Suppressor macrophage treated with lipopolysaccharide for 4 hours (primary cell): ENCODE data around the gene MMP28.

Experiments used
- DNase-seq: peaks from one replicate; pipeline ENCODE4 v3.0.0-alpha.2; 2020

MMP28 gene

DNA sequence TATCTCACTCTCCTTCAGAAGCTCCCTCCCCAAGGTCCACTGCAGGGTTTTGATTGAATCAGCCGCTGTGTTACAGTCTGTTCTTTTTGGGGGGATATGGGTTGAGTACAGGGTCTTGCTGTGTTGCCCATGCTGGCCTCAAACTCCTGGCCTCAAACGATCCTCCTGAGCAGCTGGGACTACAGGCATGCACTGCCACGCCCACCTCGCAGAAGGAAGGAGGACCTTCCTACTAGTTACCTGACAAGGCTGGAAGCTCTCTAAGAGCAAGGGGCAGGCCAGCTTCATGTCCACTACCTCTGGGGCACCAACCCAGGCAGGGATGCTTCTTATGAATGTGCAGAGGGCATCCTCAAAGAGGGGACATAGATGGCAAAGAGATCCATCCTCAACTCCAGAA is 1.9 kb upstream of the MMP28 start:
- DNase-seq, result no peak

DNA sequence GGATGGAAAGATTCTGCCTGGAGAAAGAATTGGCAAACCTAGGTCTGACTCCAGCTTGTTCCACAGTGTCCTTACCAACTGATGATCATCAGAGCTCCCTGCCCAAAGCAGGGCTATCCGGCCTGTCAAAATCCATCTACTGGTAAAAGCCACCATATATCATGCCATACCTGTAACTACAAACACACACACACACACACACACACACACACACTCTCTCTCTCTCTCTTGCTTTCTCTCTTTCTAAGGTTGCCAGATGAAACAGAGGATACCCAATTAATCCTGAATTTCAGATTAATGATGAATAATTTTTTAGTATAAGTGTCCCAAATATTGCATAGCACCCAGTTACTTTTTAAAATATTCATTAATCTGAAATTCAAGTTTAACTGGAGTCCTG is 1.5 kb upstream of the MMP28 start:
- DNase-seq, result no peak

GRCh38 chr17:35795871-35796265 is 427 bp upstream of the MMP28 start:
- DNase-seq, result no peak

DNA sequence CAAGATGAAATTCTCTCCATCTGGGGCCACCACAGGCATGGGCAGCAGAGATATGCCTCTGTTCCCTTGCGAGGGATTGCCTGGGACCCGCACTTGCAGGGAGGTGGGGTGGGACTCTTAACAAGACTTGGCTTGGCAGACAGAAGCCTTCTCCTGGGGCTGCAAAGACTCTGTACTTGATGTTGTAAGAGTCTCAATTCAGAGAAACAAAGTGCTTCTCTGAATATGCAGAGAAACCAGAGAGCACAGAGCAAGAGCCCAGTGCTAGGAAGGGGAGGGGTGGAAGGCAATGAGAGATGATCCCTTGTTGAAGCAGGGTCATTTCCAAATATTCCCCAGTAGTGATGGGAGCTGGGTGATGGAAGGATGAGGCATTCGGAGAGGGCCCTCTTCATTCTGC is 2.2 kb downstream of the MMP28 start:
- no peak for DNase-seq

DNA sequence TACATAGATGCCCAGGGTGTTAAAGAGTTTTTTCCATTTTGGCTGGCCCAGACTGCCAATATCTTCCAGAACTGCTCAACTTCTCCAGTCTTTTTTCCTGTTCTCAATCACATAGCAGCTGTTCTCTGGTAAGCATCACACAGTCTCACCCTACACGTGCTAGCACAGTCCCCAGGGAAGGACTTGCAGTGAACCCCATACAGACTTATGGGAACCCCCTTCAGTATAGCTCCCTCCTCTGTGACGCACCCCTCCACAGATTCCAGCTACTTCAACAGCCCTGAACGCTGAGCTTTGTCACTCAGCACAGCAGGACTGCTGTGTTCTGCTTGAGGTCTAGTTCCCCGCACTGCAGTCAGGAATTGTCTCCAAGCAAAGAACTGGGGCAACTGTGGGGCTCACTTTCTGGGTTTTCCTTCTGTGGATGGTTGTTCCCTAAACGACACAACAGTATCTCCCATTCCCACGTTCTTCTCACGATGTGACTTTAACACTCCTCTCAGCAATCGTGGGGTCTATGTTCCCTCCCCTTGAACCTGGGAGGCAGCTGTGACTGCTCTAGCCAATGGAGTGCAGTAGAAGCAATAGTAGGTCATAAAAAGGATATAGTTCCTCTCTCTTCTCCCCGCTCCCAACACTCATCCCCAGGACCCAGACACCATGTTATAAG is 3.6 kb downstream of the MMP28 start:
- DNase-seq, result no peak

DNA sequence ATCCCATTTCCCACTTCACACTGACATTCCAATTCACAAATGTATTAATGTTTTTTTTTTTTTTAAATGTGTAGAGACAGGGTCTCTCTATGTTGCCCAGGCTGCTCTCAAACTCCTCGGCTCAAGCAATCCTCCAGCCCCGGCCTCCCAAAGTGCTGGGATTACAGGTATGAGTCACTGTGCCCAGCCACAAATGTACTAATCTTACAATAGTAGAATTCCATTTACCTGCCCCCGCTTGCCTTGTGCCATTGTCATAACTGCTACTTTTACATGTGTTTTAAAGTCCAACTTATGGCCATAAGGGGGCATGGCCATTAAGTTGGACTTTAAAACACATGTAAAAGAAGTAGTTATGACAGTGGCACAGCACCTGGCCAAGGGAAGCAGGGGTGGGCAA is 4.6 kb downstream of the MMP28 start:
- no peak for DNase-seq

DNA sequence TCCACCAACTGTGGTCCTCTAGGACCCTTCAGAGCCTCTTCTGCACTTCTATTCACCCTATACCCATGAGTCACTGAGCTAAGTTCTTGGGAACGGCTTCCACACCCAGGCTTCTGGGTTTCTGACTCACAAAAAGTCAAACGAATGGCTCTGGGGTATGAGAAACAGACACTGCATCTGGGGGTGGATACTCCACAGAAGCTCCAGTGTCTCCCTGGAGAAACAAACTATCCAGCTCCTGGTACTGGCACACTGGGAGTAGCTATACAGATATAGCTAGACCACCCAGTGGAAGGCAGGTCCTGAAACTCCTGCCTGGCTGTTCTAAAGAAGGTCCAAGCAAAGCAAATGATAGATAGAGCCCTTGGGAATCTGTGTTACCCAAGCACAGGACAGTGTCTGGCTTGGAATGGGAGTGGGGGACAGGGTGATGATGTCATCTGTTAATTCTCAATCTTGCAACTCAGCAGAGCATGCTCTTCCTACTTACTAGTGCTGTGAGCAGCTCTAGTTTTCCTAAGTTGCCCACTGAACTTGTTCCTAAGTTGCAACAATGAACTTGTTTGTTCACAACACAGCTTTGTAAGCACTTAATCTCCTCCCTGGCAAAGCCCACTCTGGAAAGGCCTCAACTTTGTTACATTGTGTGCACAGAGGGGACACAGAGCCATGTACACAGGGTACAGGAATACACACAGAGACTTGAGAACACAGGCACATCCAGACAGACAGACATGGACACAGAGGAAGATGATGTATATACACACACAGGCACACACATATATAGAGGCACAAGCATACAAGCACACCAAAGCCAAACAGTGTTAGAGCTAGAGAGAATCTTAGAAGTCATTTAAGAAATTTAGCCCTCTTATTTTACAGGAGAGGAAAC is 6.7 kb downstream of the MMP28 start:
- DNase-seq, result no peak

GRCh38 chr17:35786941-35787432 is 8.5 kb downstream of the MMP28 start:
- no peak for DNase-seq

DNA sequence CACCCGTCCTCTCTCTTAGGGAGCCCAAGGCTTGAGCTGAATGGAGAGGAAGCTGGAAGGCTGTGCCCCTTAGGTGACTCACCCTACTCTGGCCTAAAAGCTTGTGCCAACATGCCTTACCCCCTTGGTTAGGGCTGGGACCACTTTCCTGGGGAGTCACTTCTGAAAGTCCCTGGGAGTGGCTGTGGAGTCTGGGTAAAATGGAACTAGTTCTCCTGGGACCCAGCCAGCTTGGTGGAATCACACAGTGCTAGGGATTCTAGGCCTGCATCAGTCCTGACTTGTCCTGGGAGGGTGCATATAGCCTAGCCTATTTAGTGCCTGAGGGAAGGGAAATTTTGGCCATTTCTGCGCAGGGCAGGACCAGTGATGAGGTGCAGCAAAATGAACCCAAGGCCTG is 10.5 kb downstream of the MMP28 start:
- no peak for DNase-seq

- no peak for DNase-seq
Measured at GRCh38 chr17:35780950-35781349, 14.5 kb downstream of the MMP28 start.

GRCh38 chr17:35778641-35779196 is 16.7 kb downstream of the MMP28 start:
- no peak for DNase-seq

DNA sequence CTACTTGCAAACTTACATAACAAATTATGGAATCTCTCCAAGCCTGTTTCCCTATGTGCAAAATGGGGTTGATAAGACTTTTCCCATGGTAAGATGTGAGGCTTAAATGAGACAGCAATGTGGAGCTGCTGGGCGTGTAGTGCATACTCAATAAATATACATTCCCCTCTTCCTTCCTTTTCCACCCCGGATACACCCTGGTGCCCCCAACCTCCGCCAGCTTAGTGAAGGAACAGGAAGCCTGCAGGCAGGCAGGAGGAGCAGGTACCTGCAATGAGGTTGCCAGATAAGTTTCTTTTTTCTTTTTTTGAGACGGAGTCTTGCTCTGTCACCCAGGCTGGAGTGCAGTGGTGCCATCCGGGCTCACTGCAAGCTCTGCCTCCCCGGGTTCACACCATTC is 19.9 kb downstream of the MMP28 start:
- no peak for DNase-seq

DNA sequence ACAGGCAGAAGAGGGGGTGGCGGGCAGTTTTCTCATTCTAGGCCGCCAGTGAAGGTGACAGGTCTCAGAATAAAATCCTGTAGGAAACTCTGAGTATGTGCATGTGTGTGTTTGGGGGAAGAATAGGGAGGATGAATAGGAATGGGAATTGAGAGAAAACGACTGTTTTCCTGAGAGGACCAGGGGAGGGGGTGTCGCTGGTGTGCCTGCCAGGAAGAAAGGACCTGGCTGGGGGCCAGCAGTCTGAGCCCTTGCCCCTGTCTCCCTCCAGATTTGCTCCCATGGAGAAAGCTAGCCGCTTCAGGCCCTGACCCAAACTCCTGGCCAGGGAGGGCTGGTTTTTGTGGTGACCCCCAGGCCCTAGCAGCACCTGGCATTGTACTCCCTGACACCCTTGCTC is 20.4 kb downstream of the MMP28 start:
- DNase-seq, result no peak

GRCh38 chr17:35774499-35774898 is 20.9 kb downstream of the MMP28 start:
- DNase-seq, result no peak

DNA sequence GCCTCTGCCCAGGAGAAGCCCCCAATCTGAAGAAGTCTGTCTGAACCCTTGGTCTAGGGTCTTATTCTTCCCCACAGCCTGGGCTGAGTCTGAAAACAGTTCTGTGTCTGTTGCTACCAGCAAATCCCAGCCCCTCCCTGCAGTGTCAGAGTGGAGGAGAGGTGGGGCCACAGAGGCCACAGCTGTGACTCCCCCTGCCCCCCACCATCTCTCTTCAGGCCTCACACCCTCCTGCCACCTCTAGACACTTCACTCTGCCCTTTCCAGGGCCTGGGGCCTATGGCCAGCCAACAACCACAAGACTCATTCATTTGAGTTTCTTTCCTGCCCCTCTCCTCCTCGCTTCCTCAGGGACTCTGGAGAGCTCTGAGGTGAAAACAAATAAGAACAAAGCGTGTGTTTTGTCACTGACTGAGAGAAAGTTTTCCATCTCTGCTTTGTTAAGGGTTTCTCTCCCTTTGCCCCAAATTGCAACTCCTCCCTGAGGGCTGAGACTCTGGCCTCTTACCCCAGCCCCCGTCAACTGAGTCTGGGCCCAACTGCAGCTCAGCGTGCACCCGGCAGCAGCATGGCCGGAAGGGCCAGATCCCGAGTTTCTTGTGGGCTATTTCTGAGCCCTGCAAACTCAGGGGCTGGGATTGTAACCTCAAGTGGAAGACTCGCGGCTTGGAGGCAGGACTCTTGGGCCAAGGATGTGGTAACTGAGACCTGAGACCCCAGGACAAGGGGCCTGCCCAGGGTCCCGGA is 21.6 kb downstream of the MMP28 start:
- no peak for DNase-seq

- no peak for DNase-seq
Measured at GRCh38 chr17:35773129-35773528, 22.3 kb downstream of the MMP28 start.

DNA sequence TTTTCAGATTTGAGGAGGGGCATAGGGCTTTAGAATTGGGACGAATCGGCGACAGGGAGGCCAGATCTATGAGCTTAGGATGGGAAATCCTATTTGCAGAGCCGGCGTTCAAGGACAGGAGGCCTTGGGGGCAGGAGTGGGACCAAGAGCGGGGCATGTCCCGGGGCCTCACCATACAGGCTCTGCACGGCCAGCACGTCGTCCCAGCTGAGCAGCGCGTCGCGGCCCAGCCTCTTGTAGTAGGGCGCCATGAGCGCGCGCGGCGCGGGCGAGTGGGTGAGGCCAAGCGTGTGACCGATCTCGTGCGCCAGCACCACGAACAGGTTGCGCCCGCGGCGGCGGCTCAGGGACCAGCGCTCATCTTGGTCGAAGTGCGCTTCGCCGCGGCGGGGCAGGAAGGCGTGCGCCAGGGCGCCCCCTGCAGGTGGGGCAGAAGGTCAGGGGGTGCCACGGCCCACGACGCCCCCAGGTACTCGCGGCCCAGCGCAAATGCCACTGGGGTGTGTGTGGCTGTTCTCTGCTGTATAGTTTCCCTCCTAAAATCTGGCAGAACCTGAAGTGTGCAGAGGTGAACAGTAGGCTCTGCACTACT is 25.4 kb downstream of the MMP28 start:
- no peak for DNase-seq

DNA sequence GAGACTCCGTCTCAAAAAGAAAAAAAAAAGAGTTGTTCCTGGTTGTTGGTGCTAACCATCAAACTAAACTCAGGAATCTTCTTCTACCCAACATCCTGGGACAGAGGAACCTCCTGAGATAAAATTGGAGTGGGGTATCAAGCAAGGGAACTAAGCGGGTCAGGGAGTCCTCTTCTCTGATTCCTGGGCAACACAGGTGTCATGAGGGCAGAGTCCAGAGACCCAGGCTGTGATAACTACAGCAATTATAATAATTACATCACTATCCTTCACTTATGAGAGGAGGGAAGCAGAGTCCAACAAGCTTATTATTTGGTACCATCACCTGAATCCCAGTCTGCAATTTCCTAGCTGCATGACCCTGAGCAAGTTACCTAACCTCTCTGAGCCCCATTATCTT is 26.6 kb downstream of the MMP28 start:
- DNase-seq, result no peak

DNA sequence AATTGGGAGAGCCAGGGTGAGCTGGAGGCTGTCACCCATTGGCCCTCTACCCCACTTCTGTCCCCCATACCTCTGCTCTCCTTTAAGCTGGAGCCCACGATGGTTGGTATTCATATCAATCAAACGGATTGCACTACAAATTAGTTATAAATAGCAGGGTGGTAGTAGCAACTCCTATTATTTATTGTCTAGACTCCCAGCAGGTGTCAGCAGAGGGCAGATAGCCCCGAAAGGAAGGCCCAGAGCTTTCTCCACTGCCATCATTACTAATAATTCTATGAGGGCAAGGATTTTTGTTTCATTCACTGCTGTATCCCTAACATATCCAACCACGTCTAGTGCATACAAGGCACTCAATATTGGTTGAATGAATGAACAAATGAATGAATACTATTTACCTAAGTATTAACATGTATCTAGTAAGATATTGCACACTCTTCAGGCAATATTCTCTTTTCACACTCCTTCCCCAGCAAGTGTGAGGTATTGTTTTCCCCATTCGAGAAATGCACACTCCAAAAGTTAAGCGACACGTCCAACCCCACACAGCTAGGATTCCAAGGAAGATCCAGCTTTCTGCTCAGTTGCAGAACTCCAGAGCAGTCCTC is 28.4 kb downstream of the MMP28 start:
- peak; percentile 48 for DNase-seq

DNA sequence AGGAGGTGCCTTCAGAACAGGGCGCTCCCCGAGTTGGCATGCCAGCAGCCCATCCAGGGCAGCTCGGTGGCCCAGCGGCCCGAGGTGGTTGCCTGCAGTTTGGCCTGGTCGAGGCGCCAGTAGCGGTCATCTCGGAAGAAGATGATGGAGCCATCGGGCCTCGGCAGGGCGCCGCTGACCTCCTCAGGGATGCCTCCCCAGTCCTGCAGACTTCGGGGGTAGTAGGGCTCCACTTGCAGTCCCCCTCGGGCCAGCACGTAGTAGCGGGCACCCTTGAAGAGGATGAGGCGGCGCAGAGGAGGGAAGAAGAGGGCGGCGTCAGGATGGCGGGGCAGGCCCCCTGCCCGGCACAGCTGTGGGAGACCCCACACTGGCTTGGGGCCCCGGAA is 29.0 kb downstream of the MMP28 start:
- DNase-seq, result no peak

GRCh38 chr17:35765756-35766488 is 29.5 kb downstream of the MMP28 start:
- DNase-seq, result no peak
